HCT116 (cell line): ENCODE results near the gene SIRT3. TPM values are rescaled to one million over a fixed set of nuclear protein-coding genes. Genes with fewer than 3 reads are reported as not detected.

ENCODE experiments used
- ATAC-seq: fragments of 200-7000 bp; cut with Tn5 transposase; 2 replicates; pipeline ENCODE4 v1.9.1; 2020; ENCODE audit warnings: mild to moderate bottlenecking, moderate library complexity
- BruUV-seq: library from RNA; stranded (reverse); fragments of 400-500 nt; replicated peaks from 2 replicates; lab custom pipeline; 2021; lab: Mats Ljungman, UMichigan
- CTCF ChIA-PET: fragments of 300-600 bp; sonication (Branson Sonifier 250); formaldehyde crosslinking; loops from one replicate; lab custom pipeline; 2021; ENCODE audit warnings: antibody characterized with exemption; lab: Charles Lee
- POLR2A ChIA-PET: fragments of 300-600, 350-600 bp; sonication (Branson Sonifier 250); formaldehyde crosslinking; loops from one replicate; lab custom pipeline; 2021; ENCODE audit warnings: antibody characterized with exemption; lab: Charles Lee
- RAD21 ChIA-PET, 2 experiments: fragments of 300-600 bp; sonication (Branson Sonifier 250); formaldehyde crosslinking; loops; one replicate each; lab custom pipeline; 2023; ENCODE audit warnings: low total read pairs in 2 of 2; ENCODE audit not compliant: uncharacterized antibody in 2 of 2, unreplicated experiment in 2 of 2, low non-redundant PET in 1 of 2; lab: Charles Lee
- DNase-seq: peaks from one replicate; pipeline ENCODE4 v3.0.0-alpha.2; 2010; ENCODE audit warnings: low read depth, low spot score
- H2AFZ ChIP-seq: fragments of 200-600 bp; shearing (Covaris generic), sonication (generic); 2 replicates; pipeline ENCODE4 v1.6.1; 2017; ENCODE audit warnings: low read depth, mixed run types, mixed read lengths, antibody characterized with exemption, low read length; ENCODE audit not compliant: poor library complexity, severe bottlenecking
- H3K27ac ChIP-seq: 2 replicates; pipeline ENCODE4 v1.5.1; 2012; ENCODE audit warnings: low read depth, low read length
- H3K27me3 ChIP-seq: fragments of 200-600 bp; sonication (generic); 2 replicates; pipeline ENCODE4 v1.6.1; 2016; ENCODE audit warnings: mixed run types, low read length, mixed read lengths; ENCODE audit not compliant: insufficient read depth
- H3K36me3 ChIP-seq, 2 experiments: fragments of 200-500 bp in 1 of 2; fragments of 200-600 bp in 1 of 2; sonication (Bioruptor generic) in 1 of 2; sonication (generic) in 1 of 2; 2 replicates each; pipeline versions ENCODE4 v1.5.1 to v1.6.1; 2014 to 2016; ENCODE audit warnings: low read length in 2 of 2, inconsistent platforms in 1 of 2, mixed read lengths in 1 of 2, mixed run types in 1 of 2; ENCODE audit not compliant: insufficient read depth in 2 of 2, control insufficient read depth in 1 of 2
- H3K4me1 ChIP-seq, 2 experiments: fragments of 200-600 bp in 1 of 2; sonication (generic) in 1 of 2; 2 replicates each; pipeline versions ENCODE4 v1.5.1 to v1.6.1; 2012 to 2017; ENCODE audit warnings: low read length in 2 of 2, inconsistent platforms in 1 of 2, mild to moderate bottlenecking in 1 of 2, mixed read lengths in 1 of 2, mixed run types in 1 of 2, moderate library complexity in 1 of 2; ENCODE audit not compliant: insufficient read depth in 2 of 2, control insufficient read depth in 1 of 2
- H3K4me2 ChIP-seq: fragments of 200-600 bp; sonication (generic); 2 replicates; pipeline ENCODE4 v1.6.1; 2017; ENCODE audit warnings: mixed run types, low read length, mixed read lengths
- H3K4me3 ChIP-seq, 2 experiments: fragments of 200-600 bp in 1 of 2; sonication (generic) in 1 of 2; replicated peaks in 1 of 2; 2 replicates each; pipeline ENCODE4 v1.5.1; 2011 to 2016; ENCODE audit warnings: low read length in 2 of 2, control low read depth in 1 of 2, low read depth in 1 of 2, mild to moderate bottlenecking in 1 of 2, mixed read lengths in 1 of 2, mixed run types in 1 of 2
- H3K79me2 ChIP-seq: fragments of 200-600 bp; sonication (generic); 2 replicates; pipeline ENCODE4 v1.6.1; 2017; ENCODE audit warnings: mild to moderate bottlenecking, mixed run types, low read length, moderate library complexity, mixed read lengths; ENCODE audit not compliant: insufficient read depth
- H3K9ac ChIP-seq: fragments of 200-600 bp; sonication (generic); 2 replicates; pipeline ENCODE4 v1.6.1; 2016; ENCODE audit warnings: low read length, mixed read lengths
- H3K9me2 ChIP-seq: fragments of 200-600 bp; sonication (generic), shearing (Covaris generic); 2 replicates; pipeline ENCODE4 v1.6.1; 2017; ENCODE audit warnings: mixed run types, mild to moderate bottlenecking, moderate library complexity; ENCODE audit not compliant: insufficient read depth
- H3K9me3 ChIP-seq, 2 experiments: fragments of 200-500 bp in 1 of 2; fragments of 200-600 bp in 1 of 2; sonication (Bioruptor generic) in 1 of 2; sonication (generic) in 1 of 2; 2 replicates each; pipeline ENCODE4 v1.6.1; 2014 to 2017; ENCODE audit warnings: low read length in 2 of 2, mixed read lengths in 2 of 2, inconsistent platforms in 1 of 2, low read depth in 1 of 2, mild to moderate bottlenecking in 1 of 2, mixed run types in 1 of 2, moderate library complexity in 1 of 2; ENCODE audit not compliant: control insufficient read depth in 1 of 2, insufficient read depth in 1 of 2
- H4K20me1 ChIP-seq: fragments of 200-600 bp; sonication (generic), shearing (Covaris generic); 2 replicates; pipeline ENCODE4 v1.6.1; 2017; ENCODE audit warnings: mixed run types, mild to moderate bottlenecking, moderate library complexity; ENCODE audit not compliant: insufficient read depth
- CBX3 ChIP-seq: IDR thresholded peaks from 2 replicates; pipeline ENCODE4 v1.6.1; 2012; ENCODE audit warnings: low read depth
- EZH2phosphoT487 ChIP-seq: fragments of 200-600 bp; IDR thresholded peaks from 2 replicates; pipeline ENCODE4 v1.6.1; 2018; ENCODE audit warnings: antibody characterized with exemption, borderline replicate concordance
- POLR2A ChIP-seq: IDR thresholded peaks from 2 replicates; pipeline ENCODE4 v1.7.0; 2011; ENCODE audit warnings: borderline replicate concordance; ENCODE audit not compliant: insufficient read depth, insufficient read length; ENCODE audit errors: extremely low read depth
- POLR2AphosphoS5 ChIP-seq: IDR thresholded peaks from 2 replicates; pipeline ENCODE4 v1.6.1; 2011; ENCODE audit warnings: mild to moderate bottlenecking, low read depth, low read length, moderate library complexity
- RAD21 ChIP-seq: IDR thresholded peaks from 2 replicates; pipeline ENCODE4 v1.6.1; 2012; ENCODE audit warnings: low read depth, mild to moderate bottlenecking
- ZNF274 ChIP-seq: fragments of 200-500 bp; sonication (Bioruptor generic); IDR thresholded peaks from 2 replicates; pipeline ENCODE4 v1.6.1; 2014; ENCODE audit warnings: mild to moderate bottlenecking, low read depth, low read length, inconsistent platforms
- intact Hi-C: fragments of 100-400 bp; cut with micrococcal nuclease; formaldehyde crosslinking; loops from 2 replicates; pipeline ENCODE4 v1.10.0; 2022
- total RNA-seq: library from RNA; stranded (reverse); gene quantifications from one replicate; pipeline ENCODE4 v1.2.1, GENCODE V29; 2021; ENCODE audit not compliant: unreplicated experiment
- TF ChIP-seq, protein P1 (sequence below): IDR thresholded peaks from 2 replicates; pipeline ENCODE4 v1.6.1; 2012
- TF ChIP-seq, protein P2 (sequence below), 3 experiments: fragments of 200-600 bp in 1 of 3; sonication (generic) in 1 of 3; IDR thresholded peaks in 2 of 3; conservative IDR thresholded peaks in 1 of 3; 2 replicates each; pipeline ENCODE4 v1.5.1; 2012 to 2017; ENCODE audit warnings: low read depth in 2 of 3, low read length in 2 of 3, antibody characterized with exemption in 1 of 3, borderline replicate concordance in 1 of 3, control low read depth in 1 of 3, mild to moderate bottlenecking in 1 of 3, mixed read lengths in 1 of 3, mixed run types in 1 of 3, moderate library complexity in 1 of 3; ENCODE audit not compliant: insufficient read depth in 1 of 3
- TF ChIP-seq, protein P3 (sequence below): IDR thresholded peaks from 2 replicates; pipeline ENCODE4 v1.6.1; 2012; ENCODE audit warnings: low read depth

SIRT3 gene
- total RNA-seq, 1 experiment from 2014 or later, result 17.9 TPM

DNA sequence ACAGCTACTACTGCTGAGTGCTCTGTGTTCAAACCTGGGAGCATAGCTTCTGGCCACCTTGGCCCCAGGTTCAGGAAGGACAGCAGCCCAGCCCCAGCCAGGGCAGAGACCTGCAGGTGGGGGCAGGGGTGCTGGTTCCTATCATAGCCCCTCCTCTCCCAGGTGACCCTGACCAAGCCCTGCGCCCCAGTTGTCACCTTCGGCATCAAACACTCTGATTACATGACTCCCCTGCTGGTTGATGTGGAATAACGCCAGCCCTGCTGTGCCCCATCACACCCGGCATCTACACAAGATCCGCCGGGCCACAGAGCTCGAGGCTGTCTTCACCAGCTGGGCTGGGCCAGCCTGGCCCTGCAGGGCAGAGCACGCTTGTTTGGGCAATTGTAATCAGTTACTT, 36.4 kb downstream of the SIRT3 start:
- RAD21 ChIA-PET, result no interaction called here
- H3K36me3 ChIP-seq, result peaks cover 5 to 9% of the 10 kb centered on the region in 2 experiments; a peak in 3 of 4 replicates
- BruUV-seq, result no TSS peak
- CTCF ChIA-PET, result no interaction called here
- H3K79me2 ChIP-seq, result peaks cover 6% of the 10 kb centered on the region; the same call in 1 of the 2 replicates
- no peaks in the 10 kb centered on the region for H3K27me3 ChIP-seq
- H4K20me1 ChIP-seq, result no peaks in the 10 kb centered on the region
- no peak overlapping the region for H2AFZ ChIP-seq
- no peak overlapping the region for H3K9ac ChIP-seq
- peak; percentile 35; the same call in 1 of the 2 replicates for ATAC-seq
- H3K4me3 ChIP-seq, result no peak overlapping the region
- intact Hi-C loops, result no loop called here
- no peak overlapping the region for H3K4me2 ChIP-seq
- no peak overlapping the region for H3K27ac ChIP-seq
- no peaks in the 10 kb centered on the region for H3K4me1 ChIP-seq
- POLR2A ChIA-PET, result no interaction called here
- DNase-seq, result no peak
- H3K9me3 ChIP-seq, result no peaks in the 10 kb centered on the region
- H3K9me2 ChIP-seq, result no peaks in the 10 kb centered on the region
- TF ChIP-seq, protein P1, sequence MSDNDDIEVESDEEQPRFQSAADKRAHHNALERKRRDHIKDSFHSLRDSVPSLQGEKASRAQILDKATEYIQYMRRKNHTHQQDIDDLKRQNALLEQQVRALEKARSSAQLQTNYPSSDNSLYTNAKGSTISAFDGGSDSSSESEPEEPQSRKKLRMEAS, result no peak
- no peak for TF ChIP-seq POLR2A
- TF ChIP-seq CBX3, result no peak
- TF ChIP-seq EZH2phosphoT487, result no peak
- TF ChIP-seq, protein P2, sequence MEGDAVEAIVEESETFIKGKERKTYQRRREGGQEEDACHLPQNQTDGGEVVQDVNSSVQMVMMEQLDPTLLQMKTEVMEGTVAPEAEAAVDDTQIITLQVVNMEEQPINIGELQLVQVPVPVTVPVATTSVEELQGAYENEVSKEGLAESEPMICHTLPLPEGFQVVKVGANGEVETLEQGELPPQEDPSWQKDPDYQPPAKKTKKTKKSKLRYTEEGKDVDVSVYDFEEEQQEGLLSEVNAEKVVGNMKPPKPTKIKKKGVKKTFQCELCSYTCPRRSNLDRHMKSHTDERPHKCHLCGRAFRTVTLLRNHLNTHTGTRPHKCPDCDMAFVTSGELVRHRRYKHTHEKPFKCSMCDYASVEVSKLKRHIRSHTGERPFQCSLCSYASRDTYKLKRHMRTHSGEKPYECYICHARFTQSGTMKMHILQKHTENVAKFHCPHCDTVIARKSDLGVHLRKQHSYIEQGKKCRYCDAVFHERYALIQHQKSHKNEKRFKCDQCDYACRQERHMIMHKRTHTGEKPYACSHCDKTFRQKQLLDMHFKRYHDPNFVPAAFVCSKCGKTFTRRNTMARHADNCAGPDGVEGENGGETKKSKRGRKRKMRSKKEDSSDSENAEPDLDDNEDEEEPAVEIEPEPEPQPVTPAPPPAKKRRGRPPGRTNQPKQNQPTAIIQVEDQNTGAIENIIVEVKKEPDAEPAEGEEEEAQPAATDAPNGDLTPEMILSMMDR (IDR thresholded peaks at IDR 0.05 in 2 of 3, conservative IDR thresholded peaks at IDR 0.05 in 1 of 3; ENCODE audit: borderline replicate concordance in 1 of 3, insufficient read depth in 1 of 3, low read depth in 2 of 3, low read length in 2 of 3), result no peak
- TF ChIP-seq POLR2AphosphoS5, result no peak
- TF ChIP-seq, protein P3, sequence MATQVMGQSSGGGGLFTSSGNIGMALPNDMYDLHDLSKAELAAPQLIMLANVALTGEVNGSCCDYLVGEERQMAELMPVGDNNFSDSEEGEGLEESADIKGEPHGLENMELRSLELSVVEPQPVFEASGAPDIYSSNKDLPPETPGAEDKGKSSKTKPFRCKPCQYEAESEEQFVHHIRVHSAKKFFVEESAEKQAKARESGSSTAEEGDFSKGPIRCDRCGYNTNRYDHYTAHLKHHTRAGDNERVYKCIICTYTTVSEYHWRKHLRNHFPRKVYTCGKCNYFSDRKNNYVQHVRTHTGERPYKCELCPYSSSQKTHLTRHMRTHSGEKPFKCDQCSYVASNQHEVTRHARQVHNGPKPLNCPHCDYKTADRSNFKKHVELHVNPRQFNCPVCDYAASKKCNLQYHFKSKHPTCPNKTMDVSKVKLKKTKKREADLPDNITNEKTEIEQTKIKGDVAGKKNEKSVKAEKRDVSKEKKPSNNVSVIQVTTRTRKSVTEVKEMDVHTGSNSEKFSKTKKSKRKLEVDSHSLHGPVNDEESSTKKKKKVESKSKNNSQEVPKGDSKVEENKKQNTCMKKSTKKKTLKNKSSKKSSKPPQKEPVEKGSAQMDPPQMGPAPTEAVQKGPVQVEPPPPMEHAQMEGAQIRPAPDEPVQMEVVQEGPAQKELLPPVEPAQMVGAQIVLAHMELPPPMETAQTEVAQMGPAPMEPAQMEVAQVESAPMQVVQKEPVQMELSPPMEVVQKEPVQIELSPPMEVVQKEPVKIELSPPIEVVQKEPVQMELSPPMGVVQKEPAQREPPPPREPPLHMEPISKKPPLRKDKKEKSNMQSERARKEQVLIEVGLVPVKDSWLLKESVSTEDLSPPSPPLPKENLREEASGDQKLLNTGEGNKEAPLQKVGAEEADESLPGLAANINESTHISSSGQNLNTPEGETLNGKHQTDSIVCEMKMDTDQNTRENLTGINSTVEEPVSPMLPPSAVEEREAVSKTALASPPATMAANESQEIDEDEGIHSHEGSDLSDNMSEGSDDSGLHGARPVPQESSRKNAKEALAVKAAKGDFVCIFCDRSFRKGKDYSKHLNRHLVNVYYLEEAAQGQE, result no peak
- TF ChIP-seq RAD21, result no peak
- no peak for TF ChIP-seq ZNF274
